Astrocyte of the cerebellum (primary cell): Measurements from ENCODE around the gene DNAJC30.

Source experiments
- DNase-seq: peaks from one replicate; pipeline ENCODE4 v3.0.0-alpha.2; 2011; ENCODE audit warnings: low read depth
- H3K4me3 ChIP-seq: 2 replicates; pipeline ENCODE4 v1.5.1; 2011; ENCODE audit warnings: mild to moderate bottlenecking, low read depth, low read length, moderate library complexity
- CTCF ChIP-seq: IDR thresholded peaks from 2 replicates; pipeline ENCODE4 v1.5.1; 2012; ENCODE audit warnings: low read length, low read depth, moderate library complexity, mild to moderate bottlenecking; ENCODE audit errors: missing control alignments
- in situ Hi-C: cut with HindIII; loops from 2 replicates; pipeline ENCODE4 v1.10.0; 2017; ENCODE audit warnings: low sequenced_read_pairs

Gene DNAJC30

GRCh38 chr7:73700069-73700423 lies 16.8 kb upstream of the DNAJC30 start:
- in situ Hi-C loops: no loop called here
- TF ChIP-seq CTCF: no peak
- no peak for DNase-seq
- H3K4me3 ChIP-seq: no peak overlapping the region

GRCh38 chr7:73699370-73700068 lies 16.3 kb upstream of the DNAJC30 start:
- in situ Hi-C loops: no loop called here
- H3K4me3 ChIP-seq: no peak overlapping the region
- DNase-seq: no peak
- no peak for TF ChIP-seq CTCF

- TF ChIP-seq CTCF: no peak
- DNase-seq: no peak
- H3K4me3 ChIP-seq: no peak overlapping the region
- in situ Hi-C loops: no loop called here
Observed at GRCh38 chr7:73698410-73698809, 15.2 kb upstream of the DNAJC30 start.

GRCh38 chr7:73696372-73696771 lies 13.1 kb upstream of the DNAJC30 start:
- in situ Hi-C loops: no loop called here
- DNase-seq: no peak
- no peak overlapping the region for H3K4me3 ChIP-seq
- TF ChIP-seq CTCF: no peak

GRCh38 chr7:73690646-73691045 lies 7.4 kb upstream of the DNAJC30 start:
- TF ChIP-seq CTCF: no peak
- in situ Hi-C loops: no loop called here
- no peak overlapping the region for H3K4me3 ChIP-seq
- DNase-seq: no peak

- no peak for TF ChIP-seq CTCF
Observed at GRCh38 chr7:73688288-73688687, 5.0 kb upstream of the DNAJC30 start.

More at GRCh38 chr7:73688288-73688687, 5.0 kb upstream of the DNAJC30 start:
- DNase-seq: no peak
- no peak overlapping the region for H3K4me3 ChIP-seq
- in situ Hi-C loops: no loop called here
